GM03348 (cell line): ENCODE measurements around the gene FBN1.

Experiments
- DNase-seq: peaks from one replicate; pipeline ENCODE4 v3.0.0; 2012; ENCODE audit warnings: low spot score

Gene FBN1

DNA sequence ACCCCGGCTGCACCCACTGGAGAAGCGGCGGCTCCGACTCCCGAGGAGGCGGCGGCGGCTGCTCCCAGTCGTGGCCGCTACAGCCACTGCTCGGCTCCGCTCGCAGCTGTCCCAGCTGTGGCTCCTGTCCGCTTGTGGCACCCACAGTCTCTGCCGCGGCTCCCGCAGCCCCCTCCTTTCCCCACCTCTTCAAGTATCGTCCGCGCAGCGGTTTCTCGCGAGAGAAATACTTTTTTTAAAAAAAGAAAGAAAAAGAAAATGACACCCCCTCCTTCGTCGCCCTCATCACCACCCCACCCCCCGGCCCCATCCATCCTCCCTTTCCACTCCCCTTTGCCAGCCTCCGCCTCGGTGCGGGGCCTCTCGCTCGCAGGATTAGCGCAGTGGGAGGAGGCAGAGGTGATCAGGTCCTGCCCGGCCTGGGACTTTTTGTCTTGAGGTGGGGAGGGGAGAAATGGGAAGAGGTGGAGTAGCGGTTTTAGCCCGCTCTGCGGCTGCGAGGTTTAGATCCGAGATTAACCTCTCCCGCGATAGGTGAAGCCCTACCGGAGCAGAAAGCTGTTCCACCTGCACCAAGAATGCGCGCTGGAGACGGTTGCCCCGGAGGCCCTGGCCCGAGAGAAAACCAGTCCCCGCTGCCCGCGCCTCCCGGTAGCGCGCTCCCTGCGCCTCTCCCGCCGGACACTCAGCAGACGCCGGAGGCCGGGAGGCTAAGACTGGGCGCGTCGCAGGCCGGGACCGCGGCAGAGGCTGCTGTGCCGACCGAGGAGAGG is at the start of gene FBN1:
Gene FBN1, minus strand, starts transcription at position 152 of the 773 bp plus-strand sequence. CDS start 940 bp downstream, outside the sequence.
- peak; percentile 96 for DNase-seq

DNA sequence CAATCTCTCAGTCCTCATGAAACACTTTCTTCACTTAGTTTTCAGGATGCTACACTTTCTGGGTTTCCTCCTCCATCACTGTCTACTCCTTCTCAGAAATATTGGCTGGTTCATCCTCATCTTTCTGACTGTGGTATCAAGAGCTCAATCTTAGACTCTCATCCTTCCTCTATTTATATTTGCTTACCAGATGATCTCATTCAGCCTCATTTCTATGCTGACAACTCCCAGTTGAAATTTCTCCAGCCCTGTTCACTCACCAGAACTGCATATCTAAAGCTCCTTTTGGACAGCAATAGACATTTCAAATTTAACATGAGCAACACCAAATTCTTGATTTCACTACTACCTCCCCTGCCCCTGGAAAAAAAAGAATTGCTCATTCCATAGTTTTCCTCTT is 48.0 kb upstream of the FBN1 start:
- DNase-seq: peak; percentile 49

DNA sequence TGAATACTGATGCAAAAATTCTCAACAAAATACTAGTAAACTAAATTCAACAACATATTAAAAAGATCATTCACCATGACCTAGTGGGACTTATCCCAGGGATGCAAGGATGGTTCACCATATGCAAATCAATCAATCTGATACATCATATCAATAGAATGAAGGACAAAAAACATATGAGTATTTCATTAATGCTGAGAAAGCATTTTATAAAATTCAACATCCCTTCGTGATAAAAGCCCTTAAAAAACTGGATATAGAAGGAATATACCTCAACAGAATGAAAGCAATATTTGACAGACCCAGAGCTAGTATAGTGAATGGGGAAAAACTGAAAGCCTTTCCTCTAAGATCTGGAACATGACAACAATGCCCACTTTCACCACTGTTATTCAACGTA is 43.0 kb upstream of the FBN1 start:
- no peak for DNase-seq

DNA sequence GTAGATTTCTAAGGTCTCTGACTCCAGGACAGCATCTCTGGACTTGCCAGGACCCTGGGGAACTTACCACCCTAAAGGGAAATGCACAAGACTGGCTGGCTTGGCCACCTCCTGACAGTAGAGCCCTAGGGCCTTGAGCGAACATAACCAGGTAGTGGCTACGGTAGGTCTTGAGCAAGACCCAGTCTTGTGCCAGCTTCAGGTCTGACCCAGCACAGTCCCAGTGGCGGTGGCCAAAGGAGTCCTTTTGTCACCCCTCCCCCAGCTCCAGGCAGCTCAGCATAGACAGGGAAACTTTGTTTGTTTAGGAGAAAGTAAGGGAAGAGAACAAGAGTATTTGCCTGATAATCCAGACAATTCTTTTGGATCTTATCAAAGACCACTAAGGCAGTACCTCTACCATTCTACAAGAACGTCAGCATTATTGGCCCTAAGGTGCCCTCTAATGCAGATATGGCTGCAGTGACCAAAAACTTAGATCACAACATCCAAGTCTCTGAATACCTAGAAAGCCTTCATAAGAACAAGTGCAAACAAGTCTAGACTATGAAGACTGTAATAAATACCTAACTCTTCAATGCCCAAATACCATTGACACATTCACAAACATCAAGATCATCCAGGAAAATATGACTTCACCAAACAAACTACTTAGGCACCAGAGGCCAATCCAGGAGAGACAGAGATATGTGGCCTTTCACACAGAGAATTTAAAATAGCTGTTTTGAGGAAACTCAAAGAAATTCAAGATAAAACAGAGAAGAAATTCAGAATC is 38.7 kb upstream of the FBN1 start:
- no peak for DNase-seq

DNA sequence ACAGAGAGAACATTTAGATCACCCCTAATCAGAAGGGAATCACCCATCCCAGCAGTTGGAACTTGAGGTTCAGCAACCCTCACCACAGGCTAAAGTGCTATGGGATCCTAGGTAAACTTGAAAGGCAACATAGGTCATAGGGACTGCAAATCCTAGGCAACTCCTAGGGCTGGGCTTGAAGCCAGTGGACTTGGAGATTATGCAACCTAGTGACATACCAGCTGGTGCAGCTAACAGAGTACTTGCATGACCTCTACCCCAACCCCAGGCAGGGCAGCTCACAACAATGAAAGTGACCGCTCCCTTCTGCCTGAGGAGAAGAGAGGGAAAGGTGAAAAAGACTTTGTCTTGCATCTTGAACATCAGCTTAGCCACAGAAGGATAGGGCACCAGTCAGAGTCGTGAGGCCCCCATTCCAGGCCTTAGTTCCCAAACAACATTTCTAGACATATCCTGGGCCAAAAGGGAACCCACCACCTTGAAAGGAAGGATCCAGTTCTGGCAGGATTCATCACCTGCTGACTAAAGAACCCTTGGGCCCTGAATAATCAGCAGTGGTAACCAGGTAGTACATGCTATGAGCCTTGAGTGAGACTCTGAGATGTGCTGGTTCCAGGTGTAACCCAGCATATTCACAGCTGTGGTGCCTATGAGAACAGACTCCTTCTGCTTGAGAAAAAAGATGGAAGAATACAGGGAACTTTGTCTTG is 37.6 kb upstream of the FBN1 start:
- peak; percentile 42 for DNase-seq

DNA sequence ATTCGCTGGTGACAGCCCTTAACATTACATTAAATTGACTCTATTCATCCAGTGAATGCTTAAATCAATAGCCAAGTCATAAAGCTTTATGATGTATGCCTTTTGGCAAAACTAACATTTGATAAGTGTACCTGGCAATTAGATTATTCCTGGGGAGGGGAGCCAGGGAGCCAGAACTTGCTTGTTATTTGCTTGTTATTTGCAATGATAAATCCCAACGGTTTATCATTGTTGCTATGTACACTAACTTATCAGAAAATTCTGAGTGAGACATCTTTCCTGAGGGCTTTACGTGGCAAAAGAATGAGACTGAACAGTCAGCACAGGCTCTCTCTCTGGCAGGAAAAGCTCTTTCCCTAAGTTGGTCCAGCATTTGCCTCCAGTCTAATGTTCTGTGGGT is 35.8 kb upstream of the FBN1 start:
- peak; percentile 12 for DNase-seq

DNA sequence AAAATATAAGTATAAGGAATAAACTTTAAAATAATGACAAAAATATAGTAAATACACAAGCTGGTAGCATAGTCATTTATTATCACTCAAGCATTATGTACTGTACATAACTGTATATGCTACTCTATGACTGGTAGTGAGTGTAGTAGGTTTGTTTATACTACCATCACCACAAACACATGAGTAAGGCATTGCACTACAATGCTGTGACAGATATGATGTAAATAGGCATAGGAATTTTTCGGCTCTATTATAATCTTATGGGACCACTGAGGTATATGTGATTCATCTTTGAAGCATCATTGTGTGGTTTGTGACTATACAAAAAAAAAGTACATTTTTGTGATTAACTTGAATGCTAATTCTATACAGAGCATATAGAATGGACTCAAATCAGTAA is 35.3 kb upstream of the FBN1 start:
- peak; percentile 9 for DNase-seq

DNA sequence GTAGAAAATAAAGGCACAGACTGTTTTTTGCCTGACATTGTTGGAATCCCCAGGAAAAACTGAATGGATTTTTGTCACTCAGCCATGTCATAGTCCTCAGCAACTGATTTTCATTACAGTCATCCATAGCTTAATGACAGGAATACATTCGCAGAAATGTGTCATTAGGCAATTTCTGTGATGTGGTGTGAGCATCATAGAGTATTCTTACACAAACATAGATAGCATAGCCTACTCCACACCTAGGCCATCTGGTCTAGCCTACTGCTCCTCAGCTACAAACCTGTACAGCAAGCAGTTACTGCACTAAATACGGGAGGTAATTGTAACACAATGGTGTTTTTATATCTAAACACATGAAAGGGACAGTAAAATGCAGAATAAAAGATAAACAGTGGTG is 34.4 kb upstream of the FBN1 start:
- DNase-seq: no peak

DNA sequence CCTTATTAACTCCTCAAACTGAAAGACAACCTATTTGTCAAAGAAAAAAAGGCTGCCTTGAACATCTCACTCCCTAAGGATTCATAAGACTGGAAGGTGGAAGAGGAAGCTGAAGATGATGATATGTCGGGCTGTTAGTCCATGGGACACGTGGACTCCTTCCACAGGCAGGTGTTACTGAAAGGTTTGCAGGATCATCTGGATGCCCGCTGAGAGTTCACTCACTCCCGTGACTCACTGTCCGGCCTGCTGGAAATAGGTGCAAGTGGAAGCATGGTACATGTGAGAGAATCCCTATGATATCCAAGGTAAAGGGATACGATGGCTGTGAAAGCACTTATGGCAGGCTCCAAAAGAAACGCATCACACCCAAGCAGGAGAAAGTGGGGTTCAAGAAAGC is 33.3 kb upstream of the FBN1 start:
- no peak for DNase-seq

DNA sequence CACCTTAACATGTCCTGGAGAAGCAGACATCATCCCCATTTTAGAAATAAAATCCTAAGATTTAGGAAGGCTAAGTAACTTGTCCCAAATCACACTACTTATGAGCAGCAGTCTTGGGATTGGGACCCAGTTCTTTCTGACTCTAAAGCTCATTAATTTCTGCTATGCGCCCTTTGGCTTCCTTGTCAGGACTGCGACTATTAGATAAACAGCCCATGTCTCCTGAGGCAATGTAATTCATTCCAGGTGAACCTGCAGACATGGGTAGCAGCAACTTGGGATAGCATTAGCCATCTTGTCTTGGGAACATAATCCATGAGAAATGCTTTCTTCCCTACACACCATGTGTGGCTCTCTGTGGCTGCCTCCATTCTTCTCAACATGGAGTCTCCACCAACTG is 32.3 kb upstream of the FBN1 start:
- DNase-seq: no peak

DNA sequence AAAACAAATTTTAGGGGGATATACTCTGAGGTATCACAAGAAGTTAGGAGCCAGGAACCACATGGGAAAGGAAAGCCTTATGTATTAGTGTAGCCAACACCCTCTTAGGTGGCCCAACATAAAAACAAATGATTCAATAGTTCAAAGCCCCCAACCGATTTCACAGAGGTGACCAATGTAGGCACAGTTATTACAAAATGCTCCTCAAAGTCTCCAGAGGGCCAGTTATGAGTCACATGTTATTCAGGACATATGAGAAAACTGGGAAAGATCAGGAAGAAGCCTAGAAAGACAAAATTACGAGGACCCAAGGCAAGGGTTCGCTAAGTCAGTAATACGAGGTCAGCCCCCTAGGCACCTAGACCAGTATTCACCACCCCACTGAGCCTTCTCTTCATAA is 29.9 kb upstream of the FBN1 start:
- no peak for DNase-seq

DNA sequence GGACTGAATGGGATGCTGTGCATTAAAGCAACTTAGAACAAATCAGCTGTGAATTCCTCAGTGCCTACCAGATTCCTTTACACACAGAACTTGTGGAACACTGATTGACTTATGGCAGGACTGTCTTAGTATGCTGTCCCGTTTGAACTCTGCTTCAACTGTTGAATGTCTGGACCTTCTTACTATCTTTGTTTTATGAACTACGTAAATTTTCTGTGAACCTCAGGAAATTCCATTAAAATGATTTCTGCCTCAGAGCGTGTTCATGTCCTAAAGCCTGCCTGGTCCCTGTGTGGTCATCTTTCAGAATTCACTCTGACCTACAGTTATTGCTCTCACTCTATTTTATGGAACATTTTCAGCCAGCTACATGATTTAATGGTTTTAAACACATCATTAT is 29.4 kb upstream of the FBN1 start:
- DNase-seq: peak; percentile 35

DNA sequence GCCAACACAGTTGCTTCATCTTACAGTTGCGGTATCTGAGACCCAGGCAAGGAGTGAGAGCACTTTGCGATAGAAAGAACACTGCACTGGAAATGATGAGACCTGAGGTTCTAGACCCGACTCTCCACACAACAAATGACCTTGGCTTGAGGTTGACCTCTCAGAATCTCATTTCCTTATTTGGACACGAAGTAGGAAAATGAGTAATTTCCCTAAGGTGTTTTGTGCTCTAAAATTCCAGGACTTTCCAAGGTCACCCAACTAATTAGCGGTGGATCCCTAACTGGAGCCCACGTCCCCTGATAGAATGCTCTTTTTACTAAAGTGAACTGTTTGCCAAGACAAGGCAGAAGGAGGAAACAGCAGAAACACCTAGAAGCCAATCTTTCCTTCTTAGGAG is 26.7 kb upstream of the FBN1 start:
- no peak for DNase-seq

DNA sequence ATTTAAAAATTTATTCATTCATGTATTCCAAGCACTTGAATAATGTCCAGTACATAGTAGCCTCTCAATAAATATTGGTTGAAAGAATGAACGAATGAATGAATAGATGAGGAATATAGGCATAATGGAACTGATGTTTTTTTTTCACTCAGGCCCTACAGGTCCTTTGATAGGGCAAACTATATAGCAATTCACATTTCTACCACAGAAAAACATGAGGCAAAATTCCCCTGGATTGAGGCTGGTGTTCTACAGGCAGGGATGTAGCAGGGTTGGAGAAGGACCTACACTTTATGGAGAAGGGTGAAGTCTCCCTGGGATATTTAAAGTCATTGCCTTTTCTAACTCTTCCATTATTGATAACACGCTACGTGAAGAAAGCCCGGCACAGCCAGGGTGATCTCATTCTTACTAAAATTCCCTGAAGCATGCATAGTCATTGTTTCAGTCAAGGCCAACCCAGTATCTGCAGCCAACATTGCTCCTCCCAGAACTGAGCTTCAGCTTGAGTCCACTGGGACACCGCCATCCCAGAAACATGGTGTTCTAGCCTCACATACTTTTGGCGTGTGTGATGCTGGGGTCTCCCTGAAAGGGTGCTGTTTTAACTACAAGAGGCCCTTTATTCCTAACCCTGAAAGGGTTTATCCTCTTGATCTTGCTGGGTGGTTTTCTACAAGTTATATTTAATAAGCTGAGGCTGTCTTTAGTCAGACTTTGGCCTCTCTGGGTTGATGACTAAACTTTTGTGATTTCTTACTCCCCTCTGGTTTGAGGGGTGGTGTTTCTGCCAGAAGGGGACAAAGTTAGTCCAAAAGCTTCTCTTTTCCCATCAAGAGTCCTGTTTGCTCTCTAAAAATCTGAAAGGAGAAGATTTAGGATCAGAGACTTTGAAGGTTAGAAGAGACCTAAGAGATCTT is 25.9 kb upstream of the FBN1 start:
- peak; percentile 76 for DNase-seq

DNA sequence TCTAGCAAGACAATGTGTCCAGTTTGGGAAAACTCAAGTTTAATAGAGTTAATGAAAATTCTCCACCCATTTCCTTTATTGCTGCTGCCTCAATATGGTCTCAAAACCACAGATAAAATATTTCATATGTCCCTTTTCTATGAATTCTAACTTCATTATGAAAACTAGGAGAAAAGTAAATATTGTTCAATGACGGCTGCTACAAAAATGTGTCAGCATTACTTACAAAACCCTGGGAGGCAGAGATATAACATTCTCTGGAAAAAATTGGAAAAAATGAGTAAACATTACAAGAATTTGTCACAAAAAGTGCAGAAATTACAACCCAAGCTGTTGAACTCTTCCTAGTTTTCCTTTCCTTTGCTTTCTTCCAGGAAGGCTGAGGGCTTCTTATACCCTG is 22.2 kb upstream of the FBN1 start:
- DNase-seq: peak; percentile 46

DNA sequence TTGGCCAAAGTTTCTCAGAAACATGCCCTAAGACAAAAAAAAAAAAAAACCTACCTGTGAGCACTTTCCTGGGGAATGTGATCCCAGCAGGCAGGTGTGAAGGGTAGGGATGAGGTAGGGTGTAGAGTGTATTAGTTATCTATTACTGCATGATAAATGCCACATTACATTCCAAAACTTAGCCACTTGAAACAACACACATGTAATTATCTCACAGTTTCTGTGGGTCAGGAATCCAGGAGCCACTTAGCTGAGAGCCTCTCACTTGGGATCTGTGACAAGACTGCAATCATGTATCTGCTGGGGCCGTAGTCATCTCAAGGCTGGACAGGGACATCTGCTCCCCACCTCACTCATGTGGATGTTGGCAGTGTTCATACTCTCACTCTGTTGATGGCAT is 18.9 kb upstream of the FBN1 start:
- DNase-seq: no peak

DNA sequence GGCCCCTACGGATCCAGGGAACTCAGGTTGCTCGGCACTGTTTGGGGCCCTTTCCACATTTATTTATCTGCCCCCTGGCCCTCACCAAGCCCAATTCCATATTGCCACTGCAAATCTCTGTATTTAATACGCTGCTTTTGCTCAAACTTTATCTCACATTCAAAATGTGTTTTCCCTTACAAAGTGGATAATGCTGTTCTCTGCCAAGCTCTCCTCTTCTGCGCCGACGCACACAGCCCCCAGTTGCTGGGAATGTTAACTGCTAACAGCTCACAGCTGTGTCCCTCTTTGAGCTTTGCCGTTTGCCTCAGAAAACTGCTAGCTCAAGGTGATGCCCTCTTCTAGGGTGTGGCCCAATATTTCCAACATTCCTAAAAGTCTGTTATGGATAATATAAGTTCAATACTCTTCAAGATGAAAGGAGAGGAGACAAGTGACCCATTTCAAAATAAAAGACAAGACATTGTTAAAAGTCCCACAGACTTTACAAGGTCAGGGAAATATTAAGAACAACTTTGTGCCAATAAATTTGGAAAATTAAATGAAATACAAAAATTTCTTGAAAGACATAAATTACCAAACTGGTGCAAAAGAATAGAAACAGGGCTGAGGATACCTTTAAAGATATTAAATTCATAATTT is 12.6 kb upstream of the FBN1 start:
- peak; percentile 27 for DNase-seq

DNA sequence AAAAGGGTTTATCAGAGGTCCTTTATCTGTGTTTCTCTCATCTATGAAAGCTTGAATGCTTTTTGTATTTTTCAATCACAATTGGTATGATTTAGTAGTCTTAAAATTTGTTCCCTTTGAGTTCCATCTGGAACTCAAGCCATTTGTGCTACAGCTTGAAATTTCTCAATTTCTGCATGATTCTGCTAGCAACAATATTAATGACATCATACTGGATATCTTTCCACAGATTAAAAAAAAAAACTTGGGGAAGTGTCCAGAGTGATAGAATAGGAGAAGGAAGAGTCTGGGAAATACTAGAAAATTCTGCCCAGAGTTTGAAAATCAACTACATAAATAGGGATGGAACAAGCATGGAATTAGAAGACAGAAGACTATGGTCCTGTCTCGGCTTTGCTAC is 9.3 kb upstream of the FBN1 start:
- DNase-seq: no peak

DNA sequence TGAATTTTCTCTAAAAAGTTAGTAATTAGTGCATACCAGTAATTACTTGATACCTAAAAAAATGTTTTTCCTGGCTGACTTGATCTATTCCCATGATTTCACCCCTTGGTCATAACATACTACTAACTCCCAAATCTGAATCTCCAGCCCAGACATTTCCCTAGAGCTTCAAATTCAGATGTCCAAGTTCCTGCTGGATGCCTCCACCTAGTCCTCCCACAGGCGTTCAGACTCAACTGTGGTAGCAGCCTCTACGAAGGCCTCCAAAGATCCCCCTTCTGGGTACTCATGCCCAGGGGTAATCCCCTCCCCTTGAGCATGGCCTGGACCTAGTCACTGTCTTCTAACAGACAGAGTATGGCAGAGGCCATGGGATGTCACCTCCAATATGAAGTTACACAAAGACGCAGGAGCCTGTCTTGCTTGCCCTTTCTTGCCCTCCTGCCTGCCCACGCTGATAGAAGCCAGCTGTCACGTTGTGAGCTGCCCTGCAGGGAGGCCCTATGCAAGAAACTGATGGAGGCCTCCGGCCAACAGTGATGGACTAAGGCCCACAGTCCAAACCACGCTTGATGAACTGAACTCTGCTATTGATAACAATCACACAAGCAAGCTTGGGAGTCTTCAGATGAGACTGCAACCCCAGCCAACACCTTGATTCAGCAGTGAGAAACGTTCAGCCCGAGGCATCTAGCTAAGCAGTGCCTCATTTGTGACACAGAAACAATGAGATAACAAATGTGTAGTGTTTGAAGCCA is 8.6 kb upstream of the FBN1 start:
- no peak for DNase-seq

DNA sequence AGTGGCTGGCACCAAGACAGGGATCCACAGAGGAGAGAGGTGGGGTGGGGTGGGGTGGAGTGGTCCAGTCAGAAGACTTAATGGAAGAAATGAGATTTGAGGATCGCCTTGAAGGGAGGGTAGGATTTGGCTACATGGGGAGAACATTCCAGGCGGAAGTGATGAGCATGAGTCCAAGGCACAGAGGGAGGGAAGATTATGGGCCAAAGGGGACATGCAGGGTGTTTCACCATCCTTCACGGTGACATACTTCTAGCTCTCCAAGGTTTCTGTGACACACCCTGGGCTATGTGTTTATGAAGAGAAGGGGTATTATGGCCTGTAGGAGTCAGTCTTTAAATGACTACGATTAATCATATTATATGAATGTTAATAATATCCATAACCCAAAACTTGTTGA is 7.7 kb upstream of the FBN1 start:
- no peak for DNase-seq
